ENCODE results near the gene TMEM132D. TPM values are rescaled to one million over a fixed set of nuclear protein-coding genes. Genes with fewer than 3 reads are reported as not detected.
A peak's percentile ranks its signal among the peaks of the same experiment; 100 is the strongest.

Gene TMEM132D
- total RNA-seq, 2 donors from 2014 or later = under 0.01 to 0.26 TPM

DNA sequence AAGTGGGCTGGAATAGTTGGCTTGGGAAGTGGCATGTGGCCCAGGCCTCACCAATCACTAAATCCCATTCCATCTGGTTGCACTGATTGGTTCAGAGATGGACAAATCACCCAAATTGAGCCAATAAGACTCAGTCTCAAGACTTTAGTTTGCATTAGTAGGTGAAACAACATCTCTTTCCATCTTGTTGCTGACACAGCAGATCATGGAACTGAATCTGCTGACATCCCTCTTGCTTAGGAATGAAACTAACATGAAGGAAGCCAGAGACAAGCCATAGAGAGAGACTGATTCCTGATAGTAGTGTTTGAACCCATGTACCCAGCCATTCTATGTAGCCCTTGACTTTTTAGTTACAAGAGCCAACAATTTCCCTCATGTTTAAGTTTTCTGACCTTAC, 743.5 kb downstream of the TMEM132D start:
- DNase-seq (no peak), ATAC-seq (no peak)
- no peak overlapping the region for H3K4me3 ChIP-seq
- intact Hi-C loops (cut with DNase I) = no loop called here
- no peaks in the 10 kb centered on the region for H3K27me3 ChIP-seq
- peaks cover 0 to 9% (median 0%) of the 10 kb centered on the region in 3 donors for H3K9me3 ChIP-seq
- no peaks in the 10 kb centered on the region for H3K36me3 ChIP-seq (replicated peaks in 1 of 2; ENCODE audit: insufficient read depth in 1 of 2, low read depth in 2 of 2)
- no peak overlapping the region for H3K27ac ChIP-seq
- no peaks in the 10 kb centered on the region for H3K4me1 ChIP-seq
- TF ChIP-seq POLR2A (IDR thresholded peaks at IDR 0.05) = no peak
- TF ChIP-seq, protein P1, sequence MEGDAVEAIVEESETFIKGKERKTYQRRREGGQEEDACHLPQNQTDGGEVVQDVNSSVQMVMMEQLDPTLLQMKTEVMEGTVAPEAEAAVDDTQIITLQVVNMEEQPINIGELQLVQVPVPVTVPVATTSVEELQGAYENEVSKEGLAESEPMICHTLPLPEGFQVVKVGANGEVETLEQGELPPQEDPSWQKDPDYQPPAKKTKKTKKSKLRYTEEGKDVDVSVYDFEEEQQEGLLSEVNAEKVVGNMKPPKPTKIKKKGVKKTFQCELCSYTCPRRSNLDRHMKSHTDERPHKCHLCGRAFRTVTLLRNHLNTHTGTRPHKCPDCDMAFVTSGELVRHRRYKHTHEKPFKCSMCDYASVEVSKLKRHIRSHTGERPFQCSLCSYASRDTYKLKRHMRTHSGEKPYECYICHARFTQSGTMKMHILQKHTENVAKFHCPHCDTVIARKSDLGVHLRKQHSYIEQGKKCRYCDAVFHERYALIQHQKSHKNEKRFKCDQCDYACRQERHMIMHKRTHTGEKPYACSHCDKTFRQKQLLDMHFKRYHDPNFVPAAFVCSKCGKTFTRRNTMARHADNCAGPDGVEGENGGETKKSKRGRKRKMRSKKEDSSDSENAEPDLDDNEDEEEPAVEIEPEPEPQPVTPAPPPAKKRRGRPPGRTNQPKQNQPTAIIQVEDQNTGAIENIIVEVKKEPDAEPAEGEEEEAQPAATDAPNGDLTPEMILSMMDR (IDR thresholded peaks at IDR 0.05) = no peak

GRCh38 chr12:129152351-129153104, 751.3 kb downstream of the TMEM132D start:
- no peaks in the 10 kb centered on the region for H3K4me1 ChIP-seq
- no peaks in the 10 kb centered on the region for H3K9me3 ChIP-seq
- intact Hi-C loops (cut with DNase I) = no loop called here
- H3K27ac ChIP-seq = peak overlapping the region in 2 of 4 donors; percentile 48 to 51
- no peak overlapping the region for H3K4me3 ChIP-seq
- ATAC-seq = peak; percentile 81
- 22 to 32% methylated on average over 9 to 10 of the region's 10 CpGs for WGBS, 2 donors
- H3K27me3 ChIP-seq = no peaks in the 10 kb centered on the region
- no peaks in the 10 kb centered on the region for H3K36me3 ChIP-seq (replicated peaks in 1 of 2; ENCODE audit: insufficient read depth in 1 of 2, low read depth in 2 of 2)
- peak in 3 of 4 donors; percentile 13 to 27 (median 22) for DNase-seq
- TF ChIP-seq, protein P1 (IDR thresholded peaks at IDR 0.05) = peak in 2 of 7 experiments; percentile 17 to 22
- peak in 1 of 3 donors; percentile 6 for TF ChIP-seq POLR2A (IDR thresholded peaks at IDR 0.05)

GRCh38 chr12:129150721-129151120, 753.1 kb downstream of the TMEM132D start:
- no peak for ATAC-seq
- Histone ChIP-seq H3K27ac (no peak overlapping the region), H3K36me3 (replicated peaks in 1 of 2; ENCODE audit: insufficient read depth in 1 of 2, low read depth in 2 of 2) (no peaks in the 10 kb centered on the region), H3K4me1 (no peaks in the 10 kb centered on the region), H3K9me3 (no peaks in the 10 kb centered on the region), H3K4me3 (no peak overlapping the region), H3K27me3 (no peaks in the 10 kb centered on the region)
- intact Hi-C loops (cut with DNase I) = no loop called here
- no peak for DNase-seq
- TF ChIP-seq, protein P1 (IDR thresholded peaks at IDR 0.05) = no peak
- no peak for TF ChIP-seq POLR2A (IDR thresholded peaks at IDR 0.05)
- 44 to 78% methylated on average over 4 to 11 of the region's 11 CpGs for WGBS, 2 donors

- 59 to 69% methylated on average over 7 of the region's 7 CpGs for WGBS, 2 donors
- H3K4me3 ChIP-seq = no peak overlapping the region
- TF ChIP-seq POLR2A (IDR thresholded peaks at IDR 0.05) = no peak
- TF ChIP-seq, protein P1 (IDR thresholded peaks at IDR 0.05) = no peak
- H3K27ac ChIP-seq = no peak overlapping the region
- DNase-seq = peak in 1 of 4 donors; percentile 7
- ATAC-seq = no peak
- H3K9me3 ChIP-seq = no peaks in the 10 kb centered on the region
- intact Hi-C loops (cut with DNase I) = no loop called here
- no peaks in the 10 kb centered on the region for H3K4me1 ChIP-seq
- H3K36me3 ChIP-seq (replicated peaks in 1 of 2; ENCODE audit: insufficient read depth in 1 of 2, low read depth in 2 of 2) = no peaks in the 10 kb centered on the region
- no peaks in the 10 kb centered on the region for H3K27me3 ChIP-seq
Observed at GRCh38 chr12:129145381-129145780, 758.4 kb downstream of the TMEM132D start.

DNA sequence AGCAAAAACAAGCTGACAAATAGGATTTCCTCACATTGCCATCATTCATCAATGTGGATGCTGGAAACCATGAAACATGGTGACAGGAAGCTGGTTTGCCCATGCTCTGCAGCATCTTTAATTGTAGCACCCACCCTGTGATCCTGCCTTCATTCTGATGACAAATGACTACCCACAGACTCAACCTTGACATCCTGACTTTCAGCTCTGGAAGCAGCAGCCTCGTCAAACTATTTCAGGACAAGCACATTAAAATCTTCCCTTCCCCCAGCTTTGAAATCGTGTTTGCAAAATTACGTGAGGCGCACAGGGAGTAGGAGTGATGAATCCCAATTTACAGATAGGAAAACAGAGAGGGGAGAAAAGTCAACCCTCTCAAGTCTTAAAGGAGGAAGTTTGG, 765.0 kb downstream of the TMEM132D start:
- DNase-seq (no peak), ATAC-seq (no peak)
- WGBS, 2 donors = 48 to 51% methylated on average over 4 of the region's 4 CpGs
- Histone ChIP-seq H3K9me3 (no peaks in the 10 kb centered on the region), H3K4me3 (no peak overlapping the region), H3K27me3 (no peaks in the 10 kb centered on the region), H3K36me3 (replicated peaks in 1 of 2; ENCODE audit: insufficient read depth in 1 of 2, low read depth in 2 of 2) (no peaks in the 10 kb centered on the region), H3K27ac (no peak overlapping the region), H3K4me1 (no peaks in the 10 kb centered on the region)
- TF ChIP-seq POLR2A (IDR thresholded peaks at IDR 0.05) = no peak
- TF ChIP-seq, protein P1 (IDR thresholded peaks at IDR 0.05) = no peak
- intact Hi-C loops (cut with DNase I) = no loop called here

Measured in body of pancreas (tissue), 4 donors.